ENCODE results near the gene CNTNAP4.

GRCh38 chr16:76378020-76378419, 100.8 kb downstream of the CNTNAP4 start:
- TF ChIP-seq CTCF (IDR thresholded peaks at IDR 0.05) (no peak), POLR2A (IDR thresholded peaks at IDR 0.05) (no peak)
